Suppressor macrophage treated with lipopolysaccharide for 1 hour (primary cell): ENCODE results near the gene SOBP.
"Not testable (repeated sequence)": the region's sequence is repeated elsewhere in the genome, so short reads cannot be mapped to it uniquely, and the experiment has no call there.

Experiments used
- DNase-seq, 3 donors: peaks; one replicate each; pipeline ENCODE4 v3.0.0-alpha.2; 2020 to 2022

The SOBP gene

DNA sequence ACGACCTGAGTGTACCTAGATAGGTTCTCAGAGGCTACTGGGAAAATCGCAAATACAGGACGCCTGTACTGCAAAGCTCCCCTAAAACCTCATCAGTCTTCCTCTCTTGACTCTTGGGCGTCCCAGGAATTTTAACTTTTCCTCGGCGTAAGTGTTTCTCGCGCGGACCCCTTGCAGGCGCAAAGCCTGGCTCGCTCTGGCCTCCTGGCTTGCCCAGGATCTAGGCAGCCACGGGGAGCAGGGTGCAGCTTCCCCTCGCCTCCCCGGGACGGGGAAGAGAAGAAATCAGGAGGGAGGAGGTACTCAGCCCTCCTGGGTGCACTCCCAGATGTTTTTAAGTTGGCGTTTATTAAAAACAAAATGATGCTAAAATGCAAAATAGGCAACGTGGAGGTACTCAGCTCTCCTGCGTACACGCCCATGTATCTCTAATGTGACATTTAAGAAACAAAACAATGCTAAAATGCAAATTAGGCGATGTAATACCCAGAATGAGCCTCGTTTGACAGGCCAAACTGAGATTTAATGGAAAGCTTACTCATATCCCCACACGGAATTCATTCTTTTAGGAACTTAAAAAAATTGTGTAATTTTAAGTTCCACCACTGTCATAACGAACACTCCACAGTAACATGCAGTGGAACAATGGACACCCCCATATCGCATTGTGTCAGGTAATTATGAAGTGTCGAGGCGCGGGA is 1.6 kb upstream of the SOBP start:
- DNase-seq: peak; percentile 20 to 62 (median 61)

DNA sequence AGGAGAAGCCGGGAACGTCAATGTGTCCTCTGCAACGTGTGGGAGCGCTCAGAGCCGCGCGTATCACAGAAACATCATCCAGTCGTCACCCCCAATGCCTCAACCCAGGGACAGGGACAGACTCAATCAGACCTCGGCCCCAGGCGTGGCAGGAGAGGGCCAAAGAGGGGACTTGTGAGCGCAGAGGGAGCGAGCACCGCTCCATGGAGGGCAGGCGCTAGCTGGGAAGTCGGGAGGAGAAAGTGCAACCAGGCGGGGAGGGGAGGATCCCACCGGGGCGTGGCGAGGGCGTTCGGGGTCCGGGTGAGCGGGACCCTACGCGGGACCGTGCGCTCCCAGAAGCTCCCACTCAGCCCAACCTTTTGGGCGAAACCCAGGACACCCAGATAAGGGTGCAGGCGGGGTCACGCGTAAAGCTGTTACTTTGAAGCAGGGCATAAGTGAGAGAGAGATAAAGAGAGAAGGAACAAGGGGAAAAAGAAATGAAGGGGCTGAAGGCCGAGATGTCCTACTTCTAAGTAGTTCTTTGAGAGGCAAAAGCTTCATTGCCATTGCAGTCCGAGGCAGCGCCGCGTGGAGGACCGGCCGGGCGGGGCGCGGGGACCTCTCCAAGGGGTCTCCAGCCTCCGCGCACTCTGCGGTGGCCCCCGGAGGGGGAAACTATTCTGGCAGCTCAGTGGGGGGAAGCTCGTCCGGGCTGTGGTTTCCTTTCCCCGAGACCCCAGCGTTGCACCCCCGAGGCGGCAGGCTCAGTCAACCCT is 862 bp upstream of the SOBP start:
- peak in 1 of 3 donors; percentile 27 for DNase-seq

DNA sequence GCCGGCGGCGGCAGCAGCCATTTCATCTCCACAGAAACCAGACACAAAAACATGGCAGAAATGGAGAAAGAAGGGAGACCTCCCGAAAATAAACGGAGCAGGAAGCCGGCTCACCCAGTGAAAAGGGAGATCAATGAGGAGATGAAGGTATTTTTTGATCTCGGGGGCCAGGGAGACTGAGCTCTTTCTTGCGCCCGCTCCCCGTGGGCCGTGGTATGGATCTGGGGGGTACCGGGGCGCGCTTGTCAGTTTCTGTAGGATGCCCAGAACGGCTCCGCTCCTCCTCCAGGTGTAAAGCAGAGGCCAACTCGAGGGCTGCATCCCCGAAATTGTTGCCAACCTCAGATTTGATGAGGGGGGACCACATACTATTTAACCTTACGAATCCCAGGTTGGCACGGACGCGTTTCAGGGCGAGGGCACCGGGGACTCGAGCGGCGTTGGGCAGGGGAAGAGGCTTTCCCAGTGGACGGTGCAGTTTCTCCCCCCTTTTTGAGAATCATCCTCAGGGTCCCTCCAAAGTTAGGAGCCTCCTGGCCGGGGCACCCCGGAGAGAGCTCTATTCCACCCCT is 735 bp downstream of the SOBP start:
- DNase-seq: no peak

DNA sequence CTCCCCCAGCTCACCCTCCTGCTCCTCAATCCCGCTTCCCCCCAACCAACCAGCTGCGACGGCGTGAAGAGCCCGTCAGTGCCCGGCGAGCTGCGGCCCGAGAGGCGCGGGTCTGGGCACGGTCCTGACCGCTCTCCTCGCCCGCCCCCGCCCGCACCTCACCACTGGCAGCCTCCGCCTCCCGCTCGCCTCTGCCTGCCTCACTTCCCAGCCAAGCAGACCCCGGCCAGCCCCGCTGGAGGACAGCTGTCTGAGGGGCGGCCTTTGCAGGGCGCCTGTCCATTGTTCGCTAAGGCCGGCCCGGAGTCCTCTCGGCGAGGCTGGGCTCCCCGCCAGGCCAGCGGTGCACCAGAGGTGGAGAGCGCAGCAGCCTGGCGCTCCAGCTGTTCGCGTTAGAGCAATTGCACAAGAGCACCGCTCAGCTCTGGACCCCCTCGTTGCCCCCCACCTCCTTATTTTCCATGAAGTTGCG is 1.3 kb downstream of the SOBP start:
- peak in 2 of 3 donors; percentile 8 to 18 for DNase-seq

DNA sequence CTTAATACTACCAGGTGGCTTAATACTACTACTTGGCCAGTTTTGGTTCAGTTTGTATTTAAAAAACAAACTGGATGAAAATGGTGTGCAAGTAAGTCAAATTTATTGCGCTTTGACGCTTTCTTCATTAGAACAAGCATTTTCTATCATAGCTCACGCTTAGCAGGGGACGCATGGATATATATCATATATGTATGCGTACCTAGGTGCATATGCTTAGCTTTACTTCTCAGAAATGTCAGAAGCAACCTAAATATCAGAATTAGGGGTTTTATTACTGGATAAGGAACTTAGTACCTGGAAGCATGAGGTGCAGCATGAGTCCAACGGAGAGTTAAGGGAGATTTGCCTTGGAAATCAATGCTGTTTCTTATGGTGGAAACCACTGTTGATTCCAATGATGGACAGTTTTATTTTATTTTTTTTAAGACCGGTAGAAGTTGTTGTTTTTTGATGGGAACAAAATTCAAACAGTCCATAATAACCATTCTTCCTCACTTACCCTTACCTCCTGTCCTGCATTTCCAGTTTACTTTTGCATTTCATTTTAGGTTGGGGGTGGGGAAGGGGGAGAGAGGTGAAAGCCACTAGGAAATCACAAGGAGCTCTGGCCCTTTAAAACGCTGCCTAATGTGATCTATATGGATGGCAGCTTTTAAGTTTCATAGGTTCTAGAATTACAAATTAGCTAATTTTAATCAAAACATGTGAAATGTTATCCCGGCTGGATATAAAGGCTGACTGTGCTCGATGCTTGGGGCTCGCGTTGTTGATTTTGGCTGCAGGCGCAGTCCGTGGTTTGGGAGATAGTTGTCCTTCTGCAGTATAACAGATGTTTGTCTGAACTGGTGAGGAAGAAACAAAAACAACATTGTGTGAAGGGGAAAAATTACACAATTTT is 2.1 kb downstream of the SOBP start:
- no peak for DNase-seq

DNA sequence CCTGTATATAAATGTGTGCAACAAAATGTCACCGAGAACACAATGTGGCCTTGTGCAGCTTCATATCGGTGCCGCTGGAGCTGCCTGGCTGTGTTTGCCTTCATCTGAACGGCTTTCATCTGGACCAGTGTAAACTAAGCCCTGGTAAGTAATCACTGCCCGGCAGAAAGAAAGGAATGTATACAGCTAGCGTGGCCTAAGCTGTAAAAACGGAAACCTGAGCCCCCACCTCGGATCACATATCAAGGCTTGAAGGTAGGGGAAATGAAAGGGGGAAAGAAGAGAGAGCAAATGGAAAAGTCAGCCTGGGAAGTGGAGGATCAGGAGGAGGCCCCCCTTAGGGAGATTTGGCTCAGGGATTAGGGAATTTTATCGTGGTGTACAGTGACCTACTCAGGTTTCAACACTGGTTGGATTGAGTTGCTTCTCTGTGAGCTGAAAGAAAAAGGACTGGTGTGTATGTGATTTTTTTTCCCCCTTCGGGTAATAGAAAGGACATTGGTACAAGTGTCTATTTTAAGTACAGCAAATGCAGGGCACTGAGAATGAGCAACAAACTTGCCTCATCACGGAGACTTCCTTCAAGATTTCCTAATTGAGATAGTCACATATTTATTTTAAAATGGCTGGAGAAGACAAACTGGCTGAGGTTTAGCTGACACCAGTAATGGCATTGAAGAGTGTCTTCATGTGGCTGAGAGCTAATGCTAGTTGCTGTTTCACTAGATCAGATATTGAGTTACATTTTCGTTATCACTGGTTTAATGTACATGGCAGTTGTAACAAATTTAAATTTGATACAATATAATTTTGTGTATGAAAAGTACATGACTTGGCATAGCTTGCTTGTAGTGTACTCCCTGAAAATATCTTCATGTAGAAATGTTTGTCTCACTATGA is 3.5 kb downstream of the SOBP start:
- DNase-seq: peak; percentile 44 to 74 (median 64)

DNA sequence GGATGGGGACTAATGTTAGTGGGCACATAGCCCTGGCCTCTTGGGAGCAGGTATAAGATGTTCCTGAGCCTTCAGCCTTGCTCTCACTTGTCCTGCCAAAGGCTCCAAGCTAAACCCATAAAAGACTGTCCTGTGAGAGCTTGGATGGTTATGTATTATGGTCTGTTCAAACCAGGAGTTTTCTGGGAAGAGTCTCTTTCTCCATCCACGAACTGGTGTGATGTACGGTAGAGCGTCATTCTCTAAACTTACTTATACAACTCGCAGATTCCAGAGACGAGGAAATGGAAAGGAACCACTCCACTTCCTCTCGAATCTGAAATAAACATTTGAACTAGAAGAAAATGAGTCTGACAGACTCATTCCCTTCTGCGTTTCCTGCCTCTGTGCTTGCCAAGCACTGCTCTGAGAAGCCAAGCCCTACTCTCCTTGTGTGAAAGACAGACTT is 5.3 kb downstream of the SOBP start:
- DNase-seq: peak; percentile 7 to 31 (median 7)

DNA sequence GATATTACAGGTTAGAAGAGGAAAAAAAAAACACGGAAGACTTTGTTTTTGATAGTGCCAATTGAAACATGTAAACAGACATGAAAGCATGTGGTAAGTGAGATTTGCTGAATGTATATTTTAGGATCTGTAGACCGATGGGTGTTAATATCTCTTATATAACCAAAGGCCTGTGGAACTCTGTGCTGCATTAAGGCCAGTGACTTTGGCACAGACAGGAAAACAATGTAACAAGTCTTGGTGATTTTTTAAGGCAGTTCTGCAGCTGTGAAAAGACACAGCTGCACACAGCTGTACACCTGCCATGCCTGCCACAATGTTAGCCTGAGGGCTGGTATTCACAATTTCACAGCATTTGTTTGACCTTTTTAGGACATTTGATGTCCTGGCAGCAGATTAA is 6.1 kb downstream of the SOBP start:
- DNase-seq: no peak

DNA sequence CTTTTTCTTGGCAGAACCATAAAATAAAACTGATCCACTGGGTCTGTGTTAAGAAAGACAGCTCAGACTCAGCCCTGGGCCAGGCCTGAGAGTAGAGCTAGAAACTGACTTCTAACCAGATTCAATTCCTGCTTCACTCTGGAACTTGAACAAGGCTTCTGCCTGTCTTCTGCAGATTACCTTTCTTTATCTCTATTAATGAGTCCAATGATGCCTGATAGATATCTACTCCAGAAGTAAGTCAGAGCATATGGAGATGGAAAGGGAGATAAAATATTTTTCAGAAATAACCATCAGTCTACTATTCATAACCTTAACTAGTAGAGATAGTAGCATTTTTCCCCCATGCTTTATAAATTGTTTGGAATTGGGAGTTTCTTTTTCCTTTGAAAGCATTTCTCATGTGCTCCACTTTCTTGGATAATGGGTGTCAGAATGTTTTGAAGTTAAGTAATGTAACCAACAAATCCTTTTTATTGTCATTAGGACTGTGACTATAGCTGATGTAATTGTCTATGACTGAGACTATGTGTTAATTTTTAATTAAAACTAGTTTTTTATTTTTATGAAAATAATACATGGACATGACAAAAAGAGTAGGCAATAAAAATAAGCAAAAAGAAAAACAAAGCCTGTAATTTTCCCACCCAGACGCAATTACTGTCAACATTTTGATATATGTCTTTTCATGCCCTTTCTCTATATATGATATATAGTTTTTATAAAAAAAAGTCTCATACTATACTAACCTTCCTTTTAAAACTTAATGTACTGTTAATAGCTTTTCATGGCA is 7.2 kb downstream of the SOBP start:
- no peak for DNase-seq

DNA sequence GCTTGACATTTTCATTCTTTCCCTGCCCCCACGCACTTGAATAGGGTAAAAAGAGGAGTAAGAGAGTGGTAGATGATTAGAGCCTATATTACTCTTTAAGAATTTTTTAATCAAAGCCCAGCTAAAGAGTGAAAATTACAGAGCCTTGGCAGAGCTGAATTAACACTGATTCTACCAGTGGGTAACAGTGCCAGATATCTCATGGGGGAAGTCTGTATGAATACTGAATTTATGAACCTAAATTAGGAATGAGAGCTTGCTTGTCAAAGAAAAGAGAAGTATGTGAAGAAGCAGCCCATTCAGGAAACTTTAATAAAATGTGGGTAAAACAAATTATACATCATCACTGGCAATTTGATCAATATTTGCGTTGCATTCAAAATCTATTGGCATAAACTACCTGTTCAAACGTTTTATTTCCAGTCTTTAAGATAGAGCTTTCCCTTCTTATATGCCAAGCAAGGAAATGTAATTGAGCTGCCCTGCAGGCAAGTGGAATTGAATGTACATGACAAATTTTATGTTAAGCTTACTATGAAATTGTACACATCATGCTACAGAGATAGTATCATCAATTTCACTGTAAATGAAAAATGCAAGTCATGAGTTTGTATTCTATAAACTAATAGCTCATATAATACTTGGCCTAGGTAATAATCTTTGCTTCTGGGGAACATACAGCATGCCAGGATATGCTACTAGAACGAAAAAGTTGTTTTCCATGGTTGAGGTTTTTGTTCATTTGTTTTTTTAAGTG is 14.5 kb downstream of the SOBP start:
- peak in 1 of 3 donors; percentile 6 for DNase-seq

DNA sequence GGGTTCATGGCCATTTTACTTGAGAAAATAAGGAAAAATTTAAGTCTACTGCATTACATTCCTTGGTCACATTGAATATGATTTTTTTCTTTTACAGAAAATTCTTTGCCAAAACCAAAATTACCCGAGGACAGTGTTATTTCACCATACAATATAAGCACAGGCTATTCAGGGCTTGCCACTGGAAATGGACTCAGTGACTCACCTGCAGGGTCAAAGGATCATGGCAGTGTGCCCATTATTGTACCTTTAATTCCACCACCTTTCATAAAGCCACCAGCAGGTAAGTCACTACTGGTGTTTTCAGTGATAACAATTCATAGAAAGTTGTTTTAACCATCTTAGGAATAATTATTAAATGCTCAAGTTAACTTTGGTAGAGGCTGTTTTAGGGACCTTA is 16.2 kb downstream of the SOBP start:
- DNase-seq: no peak

DNA sequence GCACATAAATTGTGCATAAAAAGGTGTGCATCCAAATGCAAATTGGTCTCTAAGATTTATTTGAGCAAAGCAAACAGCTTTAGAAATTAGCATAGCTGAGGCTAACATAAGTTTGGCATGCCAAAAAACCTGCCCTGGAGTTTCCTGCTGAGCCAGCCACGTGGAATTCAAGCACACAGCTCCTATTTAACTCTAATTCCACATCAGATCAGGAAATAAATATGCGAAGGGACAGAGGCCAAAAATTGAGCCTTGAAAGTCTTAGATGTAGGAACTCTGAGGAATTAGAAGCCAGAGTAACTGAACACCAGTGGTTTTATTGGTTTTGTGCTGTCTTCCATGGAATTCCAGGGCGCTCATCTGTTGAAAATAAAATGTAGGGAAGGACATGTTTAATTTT is 19.6 kb downstream of the SOBP start:
- DNase-seq: no peak

DNA sequence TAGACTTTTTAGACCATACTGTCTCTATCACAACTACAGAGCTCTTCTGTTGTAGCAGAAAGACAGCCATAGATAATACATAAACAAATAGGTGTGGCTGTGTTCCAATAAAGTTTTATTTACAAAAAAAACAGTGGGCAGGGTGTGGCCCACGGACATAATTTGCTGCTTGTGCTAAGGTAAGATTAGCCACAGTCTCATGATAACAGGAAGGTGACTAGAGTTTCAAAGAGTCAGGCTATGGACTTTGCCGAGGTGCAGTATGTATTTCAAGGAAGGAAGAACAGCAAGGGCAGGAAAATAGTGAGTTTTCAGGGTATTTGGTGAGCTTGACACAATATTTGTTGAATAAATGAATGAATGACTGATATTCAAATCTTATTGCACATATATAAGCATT is 20.2 kb downstream of the SOBP start:
- no peak for DNase-seq

DNA sequence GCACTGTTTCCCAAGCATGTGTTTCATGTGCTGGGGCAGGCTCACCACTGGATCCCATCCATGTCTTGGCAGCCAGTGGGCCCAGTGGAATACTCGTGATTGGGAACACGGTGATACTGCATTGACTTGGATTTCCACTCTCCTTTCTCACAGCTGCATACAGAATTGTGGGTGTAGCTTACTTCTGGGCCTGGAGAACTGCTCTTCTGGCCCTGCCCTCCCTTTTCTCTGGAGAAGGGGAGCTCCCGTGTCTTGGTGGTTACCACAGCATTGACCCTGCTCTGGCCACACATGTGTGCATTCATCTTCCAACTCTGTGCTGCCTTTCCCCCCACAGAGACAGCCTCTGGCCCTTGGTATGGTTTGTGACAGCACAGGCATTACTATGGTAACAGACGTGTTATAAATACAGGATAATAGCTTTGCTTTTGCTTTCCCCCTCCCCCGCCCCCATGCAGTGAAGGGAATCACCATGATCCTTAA is 21.6 kb downstream of the SOBP start:
- no peak for DNase-seq

DNA sequence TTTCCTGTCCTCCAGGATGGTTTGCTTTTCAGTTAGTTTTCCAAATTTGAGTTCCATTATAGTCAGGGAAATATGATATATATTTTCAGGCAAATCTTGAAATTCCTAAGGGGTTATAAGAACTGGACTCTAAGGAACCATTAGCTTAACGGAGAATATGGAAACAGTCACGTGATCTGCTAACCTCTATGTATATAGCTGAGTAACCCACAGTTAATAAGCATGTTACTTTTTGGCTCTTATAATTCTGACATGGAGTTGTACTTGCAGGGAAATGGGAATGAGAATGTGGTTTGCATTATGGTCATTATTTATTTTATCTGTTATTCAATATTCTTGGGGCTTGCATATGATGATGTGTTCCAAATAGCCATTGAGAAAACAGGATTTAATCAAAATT is 23.3 kb downstream of the SOBP start:
- no peak for DNase-seq

DNA sequence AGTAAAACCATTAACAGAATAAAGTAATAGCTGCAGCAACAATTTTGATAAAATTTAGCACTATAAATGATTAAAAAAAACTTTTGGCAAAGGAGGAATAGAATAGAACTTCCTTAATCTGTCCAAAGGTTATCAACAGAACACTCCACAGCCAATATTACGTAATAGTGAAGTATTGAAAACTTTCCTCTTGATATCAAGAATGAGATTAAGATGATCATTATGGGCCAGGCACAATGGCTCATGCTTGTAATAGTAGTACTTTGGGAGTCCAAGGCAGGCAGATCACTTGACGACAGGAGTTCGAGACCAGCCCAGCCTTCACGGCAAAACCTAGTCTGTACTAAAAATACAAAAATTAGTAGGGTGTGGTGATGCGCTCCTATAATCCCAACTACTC is 26.0 kb downstream of the SOBP start:
- DNase-seq: no peak

DNA sequence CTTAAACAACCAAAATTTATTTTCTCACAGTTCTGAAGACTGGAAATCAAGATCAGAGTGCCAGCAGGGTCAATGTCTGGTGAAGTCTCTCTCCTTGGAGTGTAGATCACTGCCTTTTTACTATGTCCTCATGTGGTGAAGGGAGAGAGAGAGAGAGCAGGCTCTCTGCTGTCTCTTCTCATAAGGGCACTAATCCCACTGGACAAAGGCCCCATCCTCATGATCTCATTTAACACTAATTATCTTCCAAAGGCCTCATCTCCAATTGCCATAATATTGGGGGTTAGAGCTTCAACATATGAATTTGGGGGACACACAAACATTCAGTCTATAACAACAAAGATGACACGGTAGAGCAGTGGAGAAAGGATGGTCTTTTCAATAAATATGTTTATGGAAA is 27.4 kb downstream of the SOBP start:
- DNase-seq: no peak

DNA sequence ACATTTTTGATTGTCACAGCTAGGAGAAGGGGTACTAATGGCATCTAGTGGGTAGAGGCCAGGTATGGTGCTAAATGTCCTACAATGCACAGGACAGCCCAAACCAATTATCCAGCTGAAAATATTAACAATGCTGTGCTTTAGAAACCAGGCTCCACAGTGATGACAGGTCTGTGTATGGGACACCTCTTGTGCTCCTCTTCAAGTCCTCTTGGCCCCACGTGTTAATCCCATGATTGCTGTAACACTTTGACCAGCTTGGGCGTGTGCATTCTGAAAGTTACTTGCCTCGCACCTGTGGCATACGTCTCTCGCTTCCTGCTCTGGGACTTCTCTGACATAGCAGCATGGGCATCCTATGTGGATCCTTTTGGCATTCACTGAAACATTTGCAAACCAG is 29.3 kb downstream of the SOBP start:
- DNase-seq: not testable (repeated sequence)

DNA sequence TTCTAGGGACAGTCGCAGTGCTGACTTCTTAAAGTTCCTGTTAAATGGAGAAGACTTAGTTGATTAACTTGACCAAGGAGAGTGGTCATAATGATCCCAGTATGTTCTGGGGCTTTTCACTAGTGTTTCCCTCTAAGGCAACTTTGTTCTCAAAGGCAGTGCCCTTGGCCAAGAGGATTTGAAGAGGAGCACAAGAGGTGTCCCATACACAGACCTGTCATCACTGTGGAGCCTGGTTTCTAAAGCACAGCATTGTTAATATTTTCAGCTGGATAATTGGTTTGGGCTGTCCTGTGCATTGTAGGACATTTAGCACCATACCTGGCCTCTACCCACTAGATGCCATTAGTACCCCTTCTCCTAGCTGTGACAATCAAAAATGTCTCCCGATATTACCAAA is 30.8 kb downstream of the SOBP start:
- not testable (repeated sequence) for DNase-seq
